Neural cell (in vitro differentiated cells): Measurements from ENCODE around the gene RALGPS1. TPM values are rescaled to one million over a fixed set of nuclear protein-coding genes. Genes with fewer than 3 reads are reported as not detected.

Experiments used
- H2AFZ ChIP-seq: fragments of 200-600, 300-800 bp; sonication (generic), shearing (Covaris generic); 2 replicates; pipeline ENCODE4 v1.6.0; 2014; ENCODE audit warnings: low read depth, mild to moderate bottlenecking, antibody characterized with exemption, low read length, moderate library complexity
- H3F3A ChIP-seq: fragments of 200-600 bp; shearing (Covaris generic); 2 replicates; pipeline ENCODE4 v1.6.1; 2016; ENCODE audit warnings: mild to moderate bottlenecking, moderate library complexity, mixed read lengths, antibody characterized with exemption, low read length; ENCODE audit not compliant: insufficient read depth, poor library complexity, severe bottlenecking
- H3K27ac ChIP-seq: fragments of 200-600, 300-800 bp; sonication (generic), shearing (Covaris generic); 2 replicates; pipeline ENCODE4 v1.5.1; 2014; ENCODE audit warnings: mild to moderate bottlenecking, low read length, moderate library complexity
- H3K27me3 ChIP-seq: fragments of 300-800, 200-600 bp; sonication (generic), shearing (Covaris generic); 2 replicates; pipeline ENCODE4 v1.6.0; 2014; ENCODE audit warnings: mild to moderate bottlenecking, low read depth, low read length, moderate library complexity; ENCODE audit not compliant: insufficient read depth
- H3K36me3 ChIP-seq: fragments of 300-800, 200-600 bp; sonication (generic), shearing (Covaris generic); 2 replicates; pipeline ENCODE4 v1.5.1; 2014; ENCODE audit warnings: mild to moderate bottlenecking, antibody characterized with exemption, low read length, moderate library complexity; ENCODE audit not compliant: insufficient read depth
- H3K4me2 ChIP-seq: fragments of 300-800, 200-600 bp; sonication (generic), shearing (Covaris generic); 2 replicates; pipeline ENCODE4 v1.6.0; 2014; ENCODE audit warnings: mild to moderate bottlenecking, low read length
- H3K4me3 ChIP-seq: fragments of 300-800, 200-600 bp; sonication (generic), shearing (Covaris generic); 2 replicates; pipeline ENCODE4 v1.5.1; 2014; ENCODE audit warnings: mild to moderate bottlenecking, low read length, moderate library complexity
- H3K79me2 ChIP-seq: fragments of 200-600 bp; shearing (Covaris generic); replicated peaks from 2 replicates; pipeline ENCODE4 v1.6.0; 2014; ENCODE audit warnings: mild to moderate bottlenecking, low read length, moderate library complexity; ENCODE audit not compliant: insufficient read depth
- H3K9ac ChIP-seq: fragments of 300-800, 200-600 bp; sonication (generic), shearing (Covaris generic); 2 replicates; pipeline ENCODE4 v1.6.1; 2016; ENCODE audit warnings: mild to moderate bottlenecking, low read length, mixed read lengths
- H3K9me2 ChIP-seq: fragments of 200-600 bp; shearing (Covaris generic); 2 replicates; pipeline ENCODE4 v1.6.1; 2016; ENCODE audit warnings: mild to moderate bottlenecking, low read length, mixed read lengths; ENCODE audit not compliant: insufficient read depth
- H3K9me3 ChIP-seq: fragments of 200-600, 300-800 bp; sonication (generic), shearing (Covaris generic); 2 replicates; pipeline ENCODE4 v1.6.1; 2016; ENCODE audit warnings: mild to moderate bottlenecking, mixed run types, low read length, moderate library complexity, mixed read lengths
- H4K20me1 ChIP-seq: fragments of 200-600 bp; shearing (Covaris generic); 2 replicates; pipeline ENCODE4 v1.6.1; 2016; ENCODE audit warnings: mild to moderate bottlenecking, mixed run types; ENCODE audit not compliant: insufficient read depth
- EP300 ChIP-seq: fragments of 450-650 bp; conservative IDR thresholded peaks from 2 replicates; pipeline ENCODE4 v1.6.1; 2014; ENCODE audit warnings: antibody characterized with exemption, mild to moderate bottlenecking, moderate library complexity; ENCODE audit not compliant: poor library complexity, severe bottlenecking
- EZH2 ChIP-seq: fragments of 200-600, 300-800 bp; shearing (Covaris generic), sonication (generic); IDR thresholded peaks from 2 replicates; pipeline ENCODE4 v1.6.1; 2014; ENCODE audit warnings: antibody characterized with exemption, low read length, borderline replicate concordance, mild to moderate bottlenecking; ENCODE audit not compliant: insufficient read depth, poor library complexity, severe bottlenecking
- MXI1 ChIP-seq: fragments of 450-650 bp; conservative IDR thresholded peaks from 2 replicates; pipeline ENCODE4 v1.6.1; 2014; ENCODE audit warnings: antibody characterized with exemption, mild to moderate bottlenecking; ENCODE audit not compliant: poor library complexity, severe bottlenecking
- POLR2AphosphoS5 ChIP-seq: IDR thresholded peaks from 2 replicates; pipeline ENCODE4 v1.6.1; 2012
- RAD21 ChIP-seq: fragments of 450-650 bp; conservative IDR thresholded peaks from 2 replicates; pipeline ENCODE4 v1.6.1; 2014; ENCODE audit warnings: antibody characterized with exemption, mild to moderate bottlenecking, moderate library complexity
- SMC3 ChIP-seq: fragments of 450-650 bp; conservative IDR thresholded peaks from 2 replicates; pipeline ENCODE4 v1.6.1; 2014; ENCODE audit warnings: antibody characterized with exemption, mild to moderate bottlenecking, moderate library complexity; ENCODE audit not compliant: poor library complexity
- TAF1 ChIP-seq: IDR thresholded peaks from 2 replicates; pipeline ENCODE4 v1.6.1; 2012; ENCODE audit warnings: low read depth
- polyA plus RNA-seq: library from polyadenylated mRNA; depleted of rRNA; stranded (reverse); fragments of >200 nt; gene quantifications from 2 replicates; pipeline ENCODE4 v1.2.3, GENCODE V29; 2014
- TF ChIP-seq, protein P1 (sequence below): IDR thresholded peaks from 2 replicates; pipeline ENCODE4 v1.6.1; 2012; ENCODE audit warnings: borderline replicate concordance

The RALGPS1 gene
- polyA plus RNA-seq, 1 donor from 2014 or later: 37.1 TPM

- no peak overlapping the region for H2AFZ ChIP-seq
- no peak overlapping the region for H3K27ac ChIP-seq
- no peak overlapping the region for H3K4me2 ChIP-seq
- no peaks in the 10 kb centered on the region for H3K9me3 ChIP-seq
- no peaks in the 10 kb centered on the region for H3K36me3 ChIP-seq
- no peaks in the 10 kb centered on the region for H3K79me2 ChIP-seq
- no peaks in the 10 kb centered on the region for H3K9me2 ChIP-seq
- no peak overlapping the region for H3K9ac ChIP-seq
- no peak for TF ChIP-seq TAF1
- TF ChIP-seq MXI1: no peak
- TF ChIP-seq EZH2: no peak
- no peak for TF ChIP-seq RAD21
- TF ChIP-seq, protein P1, sequence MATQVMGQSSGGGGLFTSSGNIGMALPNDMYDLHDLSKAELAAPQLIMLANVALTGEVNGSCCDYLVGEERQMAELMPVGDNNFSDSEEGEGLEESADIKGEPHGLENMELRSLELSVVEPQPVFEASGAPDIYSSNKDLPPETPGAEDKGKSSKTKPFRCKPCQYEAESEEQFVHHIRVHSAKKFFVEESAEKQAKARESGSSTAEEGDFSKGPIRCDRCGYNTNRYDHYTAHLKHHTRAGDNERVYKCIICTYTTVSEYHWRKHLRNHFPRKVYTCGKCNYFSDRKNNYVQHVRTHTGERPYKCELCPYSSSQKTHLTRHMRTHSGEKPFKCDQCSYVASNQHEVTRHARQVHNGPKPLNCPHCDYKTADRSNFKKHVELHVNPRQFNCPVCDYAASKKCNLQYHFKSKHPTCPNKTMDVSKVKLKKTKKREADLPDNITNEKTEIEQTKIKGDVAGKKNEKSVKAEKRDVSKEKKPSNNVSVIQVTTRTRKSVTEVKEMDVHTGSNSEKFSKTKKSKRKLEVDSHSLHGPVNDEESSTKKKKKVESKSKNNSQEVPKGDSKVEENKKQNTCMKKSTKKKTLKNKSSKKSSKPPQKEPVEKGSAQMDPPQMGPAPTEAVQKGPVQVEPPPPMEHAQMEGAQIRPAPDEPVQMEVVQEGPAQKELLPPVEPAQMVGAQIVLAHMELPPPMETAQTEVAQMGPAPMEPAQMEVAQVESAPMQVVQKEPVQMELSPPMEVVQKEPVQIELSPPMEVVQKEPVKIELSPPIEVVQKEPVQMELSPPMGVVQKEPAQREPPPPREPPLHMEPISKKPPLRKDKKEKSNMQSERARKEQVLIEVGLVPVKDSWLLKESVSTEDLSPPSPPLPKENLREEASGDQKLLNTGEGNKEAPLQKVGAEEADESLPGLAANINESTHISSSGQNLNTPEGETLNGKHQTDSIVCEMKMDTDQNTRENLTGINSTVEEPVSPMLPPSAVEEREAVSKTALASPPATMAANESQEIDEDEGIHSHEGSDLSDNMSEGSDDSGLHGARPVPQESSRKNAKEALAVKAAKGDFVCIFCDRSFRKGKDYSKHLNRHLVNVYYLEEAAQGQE: no peak
- TF ChIP-seq POLR2AphosphoS5: no peak
- no peak for TF ChIP-seq SMC3
- no peaks in the 10 kb centered on the region for H4K20me1 ChIP-seq
- H3F3A ChIP-seq: no peaks in the 10 kb centered on the region
- H3K27me3 ChIP-seq: no peaks in the 10 kb centered on the region
- H3K4me3 ChIP-seq: no peak overlapping the region
These were observed 291.4 kb downstream of the RALGPS1 start for GRCh38 chr9:127205952-127206351.

GRCh38 chr9:127206666-127207065 is 292.1 kb downstream of the RALGPS1 start:
- Histone ChIP-seq H4K20me1 (no peaks in the 10 kb centered on the region), H3K4me2 (no peak overlapping the region), H3K27ac (no peak overlapping the region), H3K4me3 (no peak overlapping the region), H3F3A (no peaks in the 10 kb centered on the region), H3K9me2 (no peaks in the 10 kb centered on the region), H3K9me3 (no peaks in the 10 kb centered on the region), H3K27me3 (no peaks in the 10 kb centered on the region), H3K79me2 (no peaks in the 10 kb centered on the region), H2AFZ (no peak overlapping the region), H3K36me3 (no peaks in the 10 kb centered on the region), H3K9ac (no peak overlapping the region)
- TF ChIP-seq RAD21: no peak

DNA sequence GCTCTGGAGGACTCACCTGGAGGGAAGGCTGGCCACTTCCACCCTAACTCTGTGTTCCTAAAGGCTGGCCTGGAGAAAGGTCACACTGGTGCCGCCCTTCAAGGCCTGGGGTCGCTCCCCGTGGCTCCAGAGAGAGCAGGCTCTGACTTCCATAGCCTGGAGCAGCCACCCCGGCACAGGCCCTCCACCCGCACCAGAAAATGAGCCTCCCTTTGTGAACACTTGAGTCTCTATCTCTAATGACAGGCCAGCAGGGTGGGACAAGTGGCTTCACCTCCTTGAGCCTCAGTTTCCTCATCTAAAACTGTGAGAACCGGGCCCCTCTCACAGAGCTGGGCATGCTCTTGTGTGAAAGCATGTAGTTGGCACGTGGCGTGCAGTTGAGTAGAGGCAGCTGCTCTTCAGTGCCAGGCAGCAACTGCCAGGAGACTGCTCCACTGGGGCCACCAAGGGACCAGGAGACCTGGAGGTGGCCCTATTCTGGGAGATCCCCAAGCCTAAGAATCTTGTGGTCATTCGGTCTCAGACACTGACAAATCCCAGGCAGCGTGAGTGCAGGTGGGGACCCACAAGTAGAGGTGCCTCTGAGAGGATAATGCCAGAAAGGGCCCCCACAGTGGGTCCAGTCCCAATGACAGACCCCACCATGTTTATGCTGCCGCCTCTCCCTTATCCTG is 293.3 kb downstream of the RALGPS1 start:
- H3K9ac ChIP-seq: no peak overlapping the region
- no peaks in the 10 kb centered on the region for H4K20me1 ChIP-seq
- no peaks in the 10 kb centered on the region for H3K36me3 ChIP-seq
- no peaks in the 10 kb centered on the region for H3F3A ChIP-seq
- no peak overlapping the region for H2AFZ ChIP-seq
- H3K9me2 ChIP-seq: no peaks in the 10 kb centered on the region
- no peaks in the 10 kb centered on the region for H3K79me2 ChIP-seq
- no peak for TF ChIP-seq EP300
- TF ChIP-seq TAF1: no peak
- TF ChIP-seq EZH2: no peak
- TF ChIP-seq SMC3: no peak
- no peak for TF ChIP-seq MXI1
- no peak for TF ChIP-seq RAD21
- TF ChIP-seq, protein P1: no peak
- no peak overlapping the region for H3K27ac ChIP-seq
- no peak overlapping the region for H3K4me2 ChIP-seq
- H3K4me3 ChIP-seq: no peak overlapping the region
- H3K9me3 ChIP-seq: no peaks in the 10 kb centered on the region
- H3K27me3 ChIP-seq: no peaks in the 10 kb centered on the region
